ENCODE data around the gene SLC25A26. TPM values are rescaled to one million over a fixed set of nuclear protein-coding genes. Genes with fewer than 3 reads are reported as not detected.
A peak's percentile ranks its signal among the peaks of the same experiment; 100 is the strongest.

SLC25A26 gene, protein sequence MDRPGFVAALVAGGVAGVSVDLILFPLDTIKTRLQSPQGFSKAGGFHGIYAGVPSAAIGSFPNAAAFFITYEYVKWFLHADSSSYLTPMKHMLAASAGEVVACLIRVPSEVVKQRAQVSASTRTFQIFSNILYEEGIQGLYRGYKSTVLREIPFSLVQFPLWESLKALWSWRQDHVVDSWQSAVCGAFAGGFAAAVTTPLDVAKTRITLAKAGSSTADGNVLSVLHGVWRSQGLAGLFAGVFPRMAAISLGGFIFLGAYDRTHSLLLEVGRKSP
- 16.7 and 18.4 TPM in 2 replicates for total RNA-seq (2014; rRNA removed; shearing (Covaris generic))

DNA sequence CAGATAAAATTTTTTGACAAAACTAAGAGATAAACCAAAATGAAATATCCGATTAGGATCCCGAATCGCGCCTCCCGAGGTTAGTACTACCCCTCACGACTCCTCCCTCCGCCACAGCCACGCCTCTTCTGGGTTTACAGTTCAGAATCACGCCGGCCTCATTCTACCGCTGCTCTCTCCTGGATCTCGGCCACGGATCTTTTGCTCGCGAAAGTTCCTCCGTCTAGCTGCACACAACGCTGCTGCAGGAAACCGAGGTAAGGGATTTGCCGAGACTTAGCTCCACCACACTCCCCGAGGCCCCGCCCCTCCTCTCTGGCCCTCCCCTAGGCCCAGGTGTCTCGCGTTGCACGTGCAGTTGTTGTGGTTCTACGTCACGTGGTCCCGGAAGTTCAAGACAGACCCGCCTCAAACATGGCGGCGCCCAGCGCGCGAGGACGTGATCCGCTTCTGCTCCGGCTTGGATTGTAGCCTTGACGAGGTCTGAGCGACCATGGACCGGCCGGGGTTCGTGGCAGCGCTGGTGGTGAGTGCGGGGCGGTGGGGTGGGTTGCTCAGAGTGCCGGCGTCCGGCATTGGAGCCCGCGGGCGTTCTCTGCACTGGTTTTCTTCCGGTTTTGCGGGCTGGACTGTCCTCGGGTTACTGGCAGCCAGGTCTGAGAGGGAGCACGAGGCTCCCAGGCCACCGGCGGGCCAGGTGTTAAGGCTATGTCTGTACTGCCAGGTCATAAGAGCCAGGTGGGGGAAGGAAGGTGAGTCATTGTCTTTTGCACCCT lies at the start of gene SLC25A26:
TSS of gene SLC25A26 (plus strand) at position 400 of the 776 bp plus-strand sequence. CDS start at position 494, 94 bp downstream.
- peak within 1 kb of the TSS; percentile 82 for H3K27ac ChIP-seq
- H3K4me1 ChIP-seq: no peaks in the 10 kb centered on the region
- no peaks in the 10 kb centered on the region for H3K27me3 ChIP-seq
- DNase-seq: peak; percentile 93
- H3K9me3 ChIP-seq (replicated peaks): no peaks in the 10 kb centered on the region
- peak within 1 kb of the TSS; percentile 96 for H3K4me3 ChIP-seq
- no peaks in the 10 kb centered on the region for H3K36me3 ChIP-seq

DNA sequence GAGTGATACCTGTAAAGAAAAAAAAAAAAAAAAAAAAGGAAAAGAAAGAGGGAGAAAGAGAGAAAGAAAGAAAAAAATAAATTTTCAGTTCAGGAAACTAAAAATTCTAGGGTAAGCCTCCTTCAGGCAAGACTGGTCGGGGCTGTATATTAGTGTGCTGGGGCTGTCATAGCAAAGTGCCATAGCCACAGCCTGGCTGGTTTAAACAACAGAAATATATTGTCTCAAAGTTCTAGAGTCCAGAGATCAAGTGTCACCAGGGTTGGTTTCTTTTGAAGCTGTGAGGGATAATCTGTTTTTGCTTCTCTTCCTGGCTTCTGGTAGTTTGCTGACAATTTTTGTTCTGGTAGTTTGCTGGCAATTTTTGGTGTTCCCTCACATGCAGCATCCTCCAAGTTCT lies 48.4 kb upstream of the SLC25A26 start:
- DNase-seq: no peak
- Histone ChIP-seq H3K36me3 (no peaks in the 10 kb centered on the region), H3K27me3 (no peaks in the 10 kb centered on the region)

DNA sequence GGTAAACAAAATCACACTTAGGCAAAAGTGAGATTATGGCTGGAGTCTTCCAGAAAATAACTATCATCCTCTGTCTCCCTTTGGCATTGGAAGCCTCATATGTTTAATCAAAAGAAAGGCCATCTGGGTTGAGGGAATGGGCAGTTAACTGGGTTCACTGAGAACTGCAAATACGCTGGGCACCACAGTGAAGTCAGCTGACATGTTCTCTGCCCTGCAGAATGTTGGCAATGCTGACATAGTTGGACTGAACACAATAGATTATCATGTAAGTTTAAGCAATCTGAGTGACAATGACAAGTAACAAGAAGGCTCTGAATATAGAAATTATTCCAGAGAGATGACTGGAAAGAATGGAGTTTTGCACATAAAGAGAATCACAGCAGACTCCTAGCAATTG lies 43.8 kb upstream of the SLC25A26 start:
- no peaks in the 10 kb centered on the region for H3K36me3 ChIP-seq
- no peaks in the 10 kb centered on the region for H3K4me1 ChIP-seq
- H3K27ac ChIP-seq: no peak overlapping the region
- H3K27me3 ChIP-seq: no peaks in the 10 kb centered on the region
- no peak for DNase-seq
- H3K9me3 ChIP-seq (replicated peaks): no peaks in the 10 kb centered on the region
- H3K4me3 ChIP-seq: no peak overlapping the region

More for the DNA sequence above, 48.4 kb upstream of the SLC25A26 start:
- no peaks in the 10 kb centered on the region for H3K9me3 ChIP-seq (replicated peaks)
- no peak overlapping the region for H3K27ac ChIP-seq
- H3K4me3 ChIP-seq: no peak overlapping the region
- H3K4me1 ChIP-seq: no peaks in the 10 kb centered on the region

DNA sequence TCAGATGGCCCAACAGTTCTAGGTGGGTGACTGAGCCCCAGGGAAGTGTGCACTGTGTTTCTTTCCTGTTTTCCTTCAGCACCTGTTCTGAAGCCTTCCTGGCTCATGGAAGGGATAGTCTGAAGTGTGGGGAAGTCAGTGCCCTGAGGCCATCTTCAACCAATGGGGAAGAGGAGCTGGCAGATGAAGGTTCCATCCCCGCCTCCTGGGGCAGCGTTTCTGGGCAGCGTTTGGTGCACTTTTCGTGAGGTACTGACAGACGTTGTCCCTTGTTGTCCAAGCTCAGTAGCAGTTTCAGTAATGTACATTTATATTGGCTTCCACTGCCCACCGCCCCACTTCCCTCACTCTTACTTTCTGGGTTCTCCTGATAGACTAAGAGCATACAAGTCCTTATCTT lies 42.6 kb upstream of the SLC25A26 start:
- Histone ChIP-seq H3K4me1 (no peaks in the 10 kb centered on the region), H3K4me3 (no peak overlapping the region), H3K9me3 (replicated peaks) (no peaks in the 10 kb centered on the region), H3K27ac (no peak overlapping the region), H3K36me3 (no peaks in the 10 kb centered on the region), H3K27me3 (no peaks in the 10 kb centered on the region)
- no peak for DNase-seq

DNA sequence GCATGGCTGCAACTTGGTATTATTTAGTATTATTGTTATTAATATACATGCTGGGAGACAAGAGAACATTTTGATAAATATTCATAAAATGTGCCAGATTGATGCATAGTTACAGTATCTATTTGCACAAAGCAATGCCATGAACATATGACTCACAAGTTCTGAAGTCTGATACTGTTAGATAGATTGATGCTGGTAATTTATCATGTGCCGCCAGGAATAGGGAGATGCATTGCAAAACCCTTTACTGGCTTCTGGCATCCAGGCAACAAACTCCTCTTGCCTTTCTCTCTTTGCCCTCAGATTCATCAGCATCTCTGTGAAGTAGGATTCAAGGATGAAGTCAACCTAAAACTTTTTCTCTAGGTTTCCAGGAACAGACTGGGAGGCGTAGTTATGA lies 41.0 kb upstream of the SLC25A26 start:
- Histone ChIP-seq H3K4me3 (no peak overlapping the region), H3K27me3 (no peaks in the 10 kb centered on the region), H3K4me1 (no peaks in the 10 kb centered on the region), H3K9me3 (replicated peaks) (no peaks in the 10 kb centered on the region), H3K27ac (no peak overlapping the region), H3K36me3 (no peaks in the 10 kb centered on the region)
- DNase-seq: no peak

DNA sequence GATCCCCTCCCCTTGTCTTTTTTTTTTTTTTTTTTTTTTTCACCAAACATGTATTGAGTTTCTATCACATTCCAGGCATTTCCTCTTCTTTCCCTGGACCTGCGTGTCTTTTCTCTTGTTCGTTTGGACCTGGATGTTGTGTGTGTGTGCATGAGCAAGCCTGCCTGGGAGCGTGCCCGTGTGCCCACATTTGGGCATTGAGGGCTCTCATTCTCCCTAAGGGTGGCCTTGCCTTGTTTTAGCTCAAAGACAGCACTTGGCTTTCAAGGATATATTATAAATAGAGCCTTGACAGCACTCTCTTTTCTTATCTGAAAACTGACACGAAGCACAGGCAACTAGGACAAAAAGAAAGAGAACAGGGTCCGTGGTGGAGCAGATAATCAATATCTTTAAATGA lies 39.0 kb upstream of the SLC25A26 start:
- Histone ChIP-seq H3K4me1 (no peaks in the 10 kb centered on the region), H3K9me3 (replicated peaks) (no peaks in the 10 kb centered on the region), H3K36me3 (no peaks in the 10 kb centered on the region), H3K27me3 (no peaks in the 10 kb centered on the region), H3K4me3 (no peak overlapping the region), H3K27ac (no peak overlapping the region)
- no peak for DNase-seq

DNA sequence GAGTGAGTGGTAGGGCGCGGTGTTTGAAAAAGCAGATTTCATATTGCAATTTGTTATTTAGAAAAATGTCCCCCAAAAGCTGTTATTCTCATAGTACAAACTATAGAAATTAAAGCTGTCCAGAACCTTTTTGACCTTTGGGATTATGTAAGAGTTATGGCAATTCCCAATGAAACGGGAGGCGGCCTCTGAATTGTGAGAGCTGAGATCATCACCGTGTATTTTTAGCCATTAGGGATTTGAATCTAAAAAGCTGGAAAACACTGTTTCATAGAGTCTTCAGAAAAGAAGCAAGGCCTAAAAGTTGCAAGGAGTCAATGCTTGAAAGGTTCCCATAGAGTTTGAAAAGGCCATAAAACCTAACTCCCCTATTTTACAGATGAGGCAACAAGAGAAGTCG lies 38.6 kb upstream of the SLC25A26 start:
- H3K27me3 ChIP-seq: no peaks in the 10 kb centered on the region
- no peaks in the 10 kb centered on the region for H3K4me1 ChIP-seq
- H3K27ac ChIP-seq: no peak overlapping the region
- H3K4me3 ChIP-seq: no peak overlapping the region
- no peaks in the 10 kb centered on the region for H3K36me3 ChIP-seq
- H3K9me3 ChIP-seq (replicated peaks): no peaks in the 10 kb centered on the region
- no peak for DNase-seq

DNA sequence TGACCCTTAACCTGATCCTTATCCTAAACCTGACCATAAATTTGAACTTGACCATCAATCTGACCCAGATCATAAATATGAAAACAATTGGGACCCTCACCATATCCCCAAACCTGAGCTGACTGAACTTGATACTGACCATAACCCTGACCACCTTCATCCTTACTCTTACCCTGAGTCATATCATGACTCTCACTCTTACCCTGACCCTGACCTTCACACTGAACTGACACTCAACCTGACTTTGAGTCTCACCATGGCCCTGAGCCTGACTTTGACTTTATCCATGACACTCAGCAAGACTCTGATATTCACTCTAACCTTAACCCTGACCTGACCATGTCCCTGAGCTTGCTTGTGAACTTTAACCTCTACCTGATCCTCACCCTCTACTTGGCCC lies 34.3 kb upstream of the SLC25A26 start:
- DNase-seq: no peak

DNA sequence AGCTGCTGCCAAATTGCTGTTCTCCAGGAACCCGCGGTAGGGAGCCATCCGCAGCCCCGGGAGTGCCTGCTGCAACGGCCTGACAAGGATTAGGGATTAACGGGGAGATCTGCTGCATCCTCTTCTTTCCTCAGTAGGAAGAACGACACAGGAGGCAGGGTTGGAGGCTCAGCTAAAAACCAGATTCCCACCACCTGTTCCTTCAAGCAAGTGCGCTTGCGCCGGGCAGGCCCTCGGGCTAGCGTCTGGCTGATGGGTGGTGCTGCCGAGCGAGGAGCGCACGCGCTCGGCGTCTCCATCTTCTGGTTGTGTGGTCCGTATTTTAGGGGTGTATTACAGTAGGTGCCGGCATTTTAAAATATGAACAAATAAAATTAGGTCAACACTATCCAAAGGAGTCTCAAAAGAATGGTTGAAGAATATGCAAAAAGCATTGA lies 25.4 kb upstream of the SLC25A26 start:
- H3K27ac ChIP-seq: no peak overlapping the region
- H3K4me1 ChIP-seq: peaks cover 6% of the 10 kb centered on the region; the same call in 1 of the 2 replicates
- H3K27me3 ChIP-seq: no peaks in the 10 kb centered on the region
- DNase-seq: peak; percentile 83 to 86
- no peak overlapping the region for H3K4me3 ChIP-seq
- H3K9me3 ChIP-seq (replicated peaks): no peaks in the 10 kb centered on the region
- H3K36me3 ChIP-seq: no peaks in the 10 kb centered on the region

More for the DNA sequence above, 34.3 kb upstream of the SLC25A26 start:
- Histone ChIP-seq H3K27me3 (no peaks in the 10 kb centered on the region), H3K36me3 (no peaks in the 10 kb centered on the region), H3K9me3 (replicated peaks) (no peaks in the 10 kb centered on the region), H3K4me1 (no peaks in the 10 kb centered on the region), H3K27ac (no peak overlapping the region), H3K4me3 (no peak overlapping the region)

DNA sequence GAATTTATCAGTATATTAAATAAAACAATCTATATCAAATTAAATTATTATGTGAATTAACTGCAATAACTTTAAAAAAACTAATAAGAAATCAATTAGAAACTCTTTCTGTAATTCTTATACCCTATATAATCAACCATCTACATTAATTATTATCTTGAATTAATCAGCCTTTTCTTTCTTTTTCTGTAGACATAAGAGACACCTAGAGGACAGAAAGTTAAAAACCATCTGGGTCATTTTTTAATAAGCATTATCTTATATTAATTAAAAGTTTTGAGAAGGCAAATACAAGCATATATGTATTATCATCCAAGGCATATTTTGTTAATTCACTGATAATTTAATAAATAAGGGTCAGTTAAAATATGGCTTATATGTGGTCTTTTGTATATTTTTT lies 24.2 kb upstream of the SLC25A26 start:
- no peak for DNase-seq
- no peak overlapping the region for H3K27ac ChIP-seq
- H3K4me3 ChIP-seq: no peak overlapping the region
- H3K9me3 ChIP-seq (replicated peaks): no peaks in the 10 kb centered on the region
- H3K4me1 ChIP-seq: peaks cover 8% of the 10 kb centered on the region; the same call in 1 of the 2 replicates
- H3K27me3 ChIP-seq: no peaks in the 10 kb centered on the region
- H3K36me3 ChIP-seq: no peaks in the 10 kb centered on the region

DNA sequence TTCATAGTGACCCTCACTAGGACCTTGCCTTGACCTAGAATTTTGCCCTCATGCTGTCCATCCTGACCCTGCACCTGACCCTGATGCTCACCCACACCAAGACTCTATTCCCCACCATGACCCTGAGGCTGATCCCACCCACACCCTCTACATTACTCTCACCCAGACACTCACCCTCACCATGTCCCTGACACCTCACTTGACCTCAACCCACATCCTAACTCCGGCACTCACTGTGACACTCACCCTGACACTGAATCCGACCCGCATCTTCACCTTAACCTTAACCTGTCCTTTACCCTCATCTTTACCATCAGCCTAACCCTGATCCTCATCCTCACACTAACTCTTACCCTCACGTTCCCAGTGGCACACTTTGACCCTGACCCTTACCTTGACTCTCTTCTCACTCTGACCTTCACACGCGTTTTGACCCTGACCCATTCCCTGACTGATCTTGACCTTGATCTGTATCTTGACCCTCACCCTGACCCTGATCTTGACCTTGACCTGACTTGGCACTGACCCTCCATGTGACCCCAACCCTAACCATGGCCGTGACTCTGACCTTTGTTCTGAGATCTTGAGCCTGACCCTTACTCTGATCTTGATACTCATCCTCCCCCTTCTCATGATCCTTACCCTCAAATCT lies 22.2 kb upstream of the SLC25A26 start:
- Histone ChIP-seq H3K9me3 (replicated peaks) (no peaks in the 10 kb centered on the region), H3K27me3 (no peaks in the 10 kb centered on the region), H3K36me3 (no peaks in the 10 kb centered on the region), H3K4me1 (peaks cover 8% of the 10 kb centered on the region; the same call in 1 of the 2 replicates), H3K4me3 (no peak overlapping the region), H3K27ac (no peak overlapping the region)
- no peak for DNase-seq

DNA sequence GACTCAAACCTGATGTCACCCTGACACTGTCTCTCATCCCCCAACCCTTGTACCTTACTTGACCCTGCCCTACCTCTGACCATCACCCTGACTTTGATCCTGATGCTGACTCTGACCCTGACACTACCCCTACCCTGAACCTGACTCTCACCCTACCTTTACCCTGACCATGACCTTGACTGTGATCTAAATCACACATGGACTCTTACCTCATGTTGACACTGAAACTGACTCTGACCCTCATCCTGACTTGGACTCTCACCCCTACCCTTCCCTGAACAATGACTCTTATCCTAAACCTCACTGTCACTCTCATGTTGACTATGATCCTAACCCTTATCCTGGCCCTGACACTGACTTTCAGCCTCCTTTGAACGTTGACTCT lies 21.7 kb upstream of the SLC25A26 start:
- H3K36me3 ChIP-seq: no peaks in the 10 kb centered on the region
- H3K4me1 ChIP-seq: peaks cover 8% of the 10 kb centered on the region; the same call in 1 of the 2 replicates
- no peak overlapping the region for H3K27ac ChIP-seq
- no peak for DNase-seq
- no peak overlapping the region for H3K4me3 ChIP-seq
- H3K27me3 ChIP-seq: no peaks in the 10 kb centered on the region
- no peaks in the 10 kb centered on the region for H3K9me3 ChIP-seq (replicated peaks)

DNA sequence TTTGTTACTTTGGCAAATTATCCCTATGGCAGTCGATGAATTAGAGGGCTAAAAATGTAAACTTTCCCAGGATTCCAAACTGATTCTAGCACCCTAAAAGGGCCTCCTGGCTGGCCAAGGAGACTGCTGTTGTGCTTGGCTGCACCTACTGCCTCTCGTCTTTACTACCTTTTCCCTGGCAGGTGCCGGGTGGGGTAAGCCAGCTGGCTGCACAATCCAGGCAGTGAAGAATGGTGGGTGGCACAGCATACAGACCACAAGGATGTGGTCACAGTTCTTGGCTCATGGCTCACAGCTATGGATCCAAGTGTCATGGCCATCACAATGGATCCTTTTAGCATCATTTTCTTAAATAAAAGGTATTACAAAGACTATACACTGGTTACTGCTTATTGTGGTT lies 20.7 kb upstream of the SLC25A26 start:
- Histone ChIP-seq H3K27ac (no peak overlapping the region), H3K9me3 (replicated peaks) (no peaks in the 10 kb centered on the region), H3K27me3 (no peaks in the 10 kb centered on the region), H3K36me3 (no peaks in the 10 kb centered on the region), H3K4me1 (peaks cover 8% of the 10 kb centered on the region; the same call in 1 of the 2 replicates), H3K4me3 (no peak overlapping the region)
- peak; percentile 38 to 46 for DNase-seq

DNA sequence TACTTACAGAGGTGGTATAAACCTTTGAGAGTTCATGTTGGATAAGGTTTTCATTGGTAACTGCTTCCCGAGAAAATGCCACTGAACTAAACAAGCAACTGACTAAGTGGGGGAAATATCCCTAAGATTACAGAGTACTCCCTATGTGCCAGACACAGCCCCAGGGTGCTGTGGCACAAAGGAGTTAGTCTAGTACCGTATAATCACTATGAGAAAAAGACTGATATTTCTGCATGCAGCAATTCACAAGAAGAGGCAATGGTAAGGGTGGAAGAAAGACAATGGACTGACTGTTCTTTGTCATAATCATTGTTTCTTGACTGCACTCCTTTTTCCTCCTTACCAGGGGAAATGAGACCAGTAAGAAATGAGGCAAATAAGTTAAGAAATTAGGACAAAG lies 20.0 kb upstream of the SLC25A26 start:
- Histone ChIP-seq H3K9me3 (replicated peaks) (no peaks in the 10 kb centered on the region), H3K27ac (no peak overlapping the region), H3K4me3 (no peak overlapping the region), H3K27me3 (no peaks in the 10 kb centered on the region), H3K36me3 (no peaks in the 10 kb centered on the region), H3K4me1 (peaks cover 8% of the 10 kb centered on the region; the same call in 1 of the 2 replicates)
- DNase-seq: peak in 1 of 2 experiments; percentile 4

DNA sequence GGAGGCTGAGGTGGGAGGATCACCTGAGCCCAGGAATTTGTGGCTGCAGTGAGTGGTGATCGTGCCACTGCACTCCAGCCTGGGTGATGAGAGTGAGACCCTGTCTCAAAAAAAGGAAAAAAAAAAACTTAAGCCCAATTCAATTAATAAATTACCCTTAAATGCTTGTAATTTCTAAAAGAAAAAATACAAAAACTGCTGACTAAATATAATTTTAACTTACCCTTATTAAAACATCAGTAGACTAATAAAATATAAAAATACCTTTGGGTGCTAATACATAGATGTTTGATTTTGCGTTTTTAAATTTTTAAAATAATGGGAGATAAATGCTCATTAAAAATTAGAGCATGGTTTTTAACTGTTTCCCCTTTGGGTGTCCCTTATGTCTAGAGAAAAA lies 17.5 kb upstream of the SLC25A26 start:
- Histone ChIP-seq H3K4me3 (no peak overlapping the region), H3K9me3 (replicated peaks) (no peaks in the 10 kb centered on the region), H3K27me3 (no peaks in the 10 kb centered on the region), H3K36me3 (no peaks in the 10 kb centered on the region), H3K27ac (no peak overlapping the region), H3K4me1 (peaks cover 8% of the 10 kb centered on the region; the same call in 1 of the 2 replicates)
- DNase-seq: no peak
